H1 (cell line): Measurements from ENCODE around the gene DENND4A. TPM values are rescaled to one million over a fixed set of nuclear protein-coding genes. Genes with fewer than 3 reads are reported as not detected.

Experiments used
- CTCF ChIA-PET: fragments of 300-600 bp; sonication (Branson Sonifier 250); formaldehyde crosslinking; loops from one replicate; lab custom pipeline; 2021; ENCODE audit not compliant: partially characterized antibody; lab: Charles Lee
- POLR2A ChIA-PET: fragments of 300-600 bp; sonication (Branson Sonifier 250); formaldehyde crosslinking; loops from one replicate; lab custom pipeline; 2021; ENCODE audit warnings: inconsistent platforms; ENCODE audit not compliant: partially characterized antibody; lab: Charles Lee
- DNase-seq, 2 experiments: peaks; one replicate each; pipeline versions ENCODE4 v3.0.0 to v3.0.0-alpha.2; 2010 to 2022; ENCODE audit warnings: low spot score in 2 of 2, low read depth in 1 of 2, mixed read lengths in 1 of 2
- FAIRE-seq: peaks from 2 replicates; lab custom pipeline; 2011; peaks lifted over from hg19 to GRCh38; lab: Jason Lieb, UNC
- H2AFZ ChIP-seq: 2 replicates; pipeline ENCODE4 v1.8.1; 2012; ENCODE audit warnings: low read length, inconsistent platforms
- H2AK5ac ChIP-seq: 2 replicates; pipeline ENCODE4 v1.6.1; 2013; ENCODE audit warnings: low read depth, low read length
- H2BK120ac ChIP-seq: replicated peaks from 2 replicates; pipeline ENCODE3; 2013; ENCODE audit warnings: low read depth, low read length, inconsistent platforms
- H2BK12ac ChIP-seq: 2 replicates; pipeline ENCODE4 v1.6.1; 2013; ENCODE audit warnings: low read depth, low read length
- H2BK15ac ChIP-seq: 2 replicates; pipeline ENCODE4 v1.6.1; 2013; ENCODE audit warnings: low read length
- H2BK20ac ChIP-seq: 2 replicates; pipeline ENCODE4 v1.6.1; 2013; ENCODE audit warnings: low read length
- H2BK5ac ChIP-seq: 2 replicates; pipeline ENCODE4 v1.6.1; 2013; ENCODE audit warnings: low read depth, low read length
- H3K14ac ChIP-seq: 2 replicates; pipeline ENCODE4 v1.6.1; 2013; ENCODE audit warnings: inconsistent platforms; ENCODE audit not compliant: insufficient read length
- H3K18ac ChIP-seq: 2 replicates; pipeline ENCODE4 v1.6.1; 2013; ENCODE audit warnings: low read length; ENCODE audit errors: extremely low read depth
- H3K23ac ChIP-seq: 2 replicates; pipeline ENCODE4 v1.6.1; 2013; ENCODE audit warnings: inconsistent platforms; ENCODE audit not compliant: insufficient read length
- H3K23me2 ChIP-seq: 2 replicates; pipeline ENCODE4 v1.6.1; 2013; ENCODE audit warnings: low read depth, low read length
- H3K27ac ChIP-seq: 2 replicates; pipeline ENCODE4 v1.6.1; 2011; ENCODE audit warnings: low read depth, low read length, inconsistent platforms
- H3K27me3 ChIP-seq, 4 experiments: replicated peaks in 1 of 4; 1 replicate in 1 of 4; 2 replicates in 3 of 4; pipeline versions ENCODE4 v1.6.1 to v1.8.1; 2011 to 2013; ENCODE audit warnings: low read length in 3 of 4, mild to moderate bottlenecking in 3 of 4, inconsistent platforms in 2 of 4, mixed read lengths in 2 of 4, moderate library complexity in 1 of 4; ENCODE audit not compliant: control insufficient read depth in 3 of 4, insufficient read depth in 3 of 4; ENCODE audit errors: extremely low read depth in 1 of 4
- H3K36me3 ChIP-seq, 4 experiments: 2 replicates each; pipeline versions ENCODE4 v1.6.1 to v1.8.1; 2011 to 2013; ENCODE audit warnings: mild to moderate bottlenecking in 4 of 4, low read length in 3 of 4, moderate library complexity in 2 of 4, control low read depth in 1 of 4, inconsistent platforms in 1 of 4; ENCODE audit not compliant: insufficient read depth in 4 of 4, control insufficient read depth in 2 of 4
- H3K4ac ChIP-seq: replicated peaks from 2 replicates; pipeline ENCODE3; 2013; ENCODE audit warnings: low read length, low read depth, mixed read lengths, inconsistent platforms; ENCODE audit not compliant: insufficient read length
- H3K4me1 ChIP-seq, 4 experiments: replicated peaks in 1 of 4; 1 replicate in 1 of 4; 2 replicates in 3 of 4; pipeline versions ENCODE4 v1.6.1 to v1.8.1; 2011 to 2013; ENCODE audit warnings: low read length in 3 of 4, inconsistent platforms in 2 of 4, mixed read lengths in 1 of 4; ENCODE audit not compliant: insufficient read depth in 4 of 4, control insufficient read depth in 3 of 4
- H3K4me2 ChIP-seq, 2 experiments: 2 replicates each; pipeline versions ENCODE4 v1.6.1 to v1.8.1; 2011 to 2013; ENCODE audit warnings: low read depth in 2 of 2, low read length in 2 of 2, control low read depth in 1 of 2, inconsistent platforms in 1 of 2, mild to moderate bottlenecking in 1 of 2; ENCODE audit not compliant: insufficient read depth in 1 of 2
- H3K4me3 ChIP-seq, 4 experiments: fragments of 200-600, 300-600 bp in 1 of 4; sonication (generic), shearing (Covaris generic), sonication (Bioruptor Twin) in 1 of 4; 2 replicates each; pipeline versions ENCODE4 v1.5.1 to v1.8.1; 2011 to 2016; ENCODE audit warnings: low read length in 4 of 4, low read depth in 3 of 4, control low read depth in 2 of 4, inconsistent platforms in 2 of 4, mild to moderate bottlenecking in 2 of 4, mixed read lengths in 1 of 4, moderate library complexity in 1 of 4; ENCODE audit not compliant: insufficient read depth in 2 of 4; ENCODE audit errors: extremely low read depth in 1 of 4
- H3K56ac ChIP-seq: replicated peaks from 2 replicates; pipeline ENCODE3; 2013; ENCODE audit warnings: low read depth, mild to moderate bottlenecking, mixed read lengths, low read length, inconsistent platforms; ENCODE audit not compliant: insufficient read length
- H3K79me1 ChIP-seq: 2 replicates; pipeline ENCODE4 v1.6.1; 2013; ENCODE audit warnings: low read depth, low read length, control low read depth
- H3K79me2 ChIP-seq, 2 experiments: 2 replicates each; pipeline versions ENCODE4 v1.6.1 to v1.8.1; 2012 to 2013; ENCODE audit warnings: low read length in 2 of 2, mild to moderate bottlenecking in 2 of 2, inconsistent platforms in 1 of 2; ENCODE audit not compliant: insufficient read depth in 2 of 2, control insufficient read depth in 1 of 2
- H3K9ac ChIP-seq, 4 experiments: replicated peaks in 1 of 4; 1 replicate in 1 of 4; 2 replicates in 3 of 4; pipeline versions ENCODE4 v1.6.1 to v1.8.1; 2011 to 2013; ENCODE audit warnings: low read depth in 3 of 4, low read length in 3 of 4, control low read depth in 2 of 4, mild to moderate bottlenecking in 2 of 4, moderate library complexity in 2 of 4, inconsistent platforms in 1 of 4; ENCODE audit errors: extremely low read depth in 1 of 4
- H3K9me3 ChIP-seq, 2 experiments: 2 replicates each; pipeline versions ENCODE4 v1.6.1 to v1.8.1; 2012 to 2013; ENCODE audit warnings: mild to moderate bottlenecking in 2 of 2, moderate library complexity in 2 of 2, control low read depth in 1 of 2, inconsistent platforms in 1 of 2, low read depth in 1 of 2, low read length in 1 of 2, mixed read lengths in 1 of 2; ENCODE audit not compliant: insufficient read depth in 2 of 2
- H4K20me1 ChIP-seq, 2 experiments: replicated peaks in 1 of 2; 2 replicates each; pipeline versions ENCODE3 to v1.8.1; 2011 to 2013; ENCODE audit warnings: inconsistent platforms in 2 of 2, low read length in 2 of 2, mild to moderate bottlenecking in 1 of 2; ENCODE audit not compliant: insufficient read depth in 2 of 2, control insufficient read depth in 1 of 2
- H4K5ac ChIP-seq: 2 replicates; pipeline ENCODE4 v1.6.1; 2013; ENCODE audit warnings: low read length, low read depth, mixed read lengths, inconsistent platforms; ENCODE audit not compliant: insufficient read length
- H4K8ac ChIP-seq: 2 replicates; pipeline ENCODE4 v1.8.0; 2013; ENCODE audit warnings: mild to moderate bottlenecking, moderate library complexity, low read length, inconsistent platforms; ENCODE audit not compliant: insufficient read depth; ENCODE audit errors: extremely low read depth
- H4K91ac ChIP-seq: replicated peaks from 2 replicates; pipeline ENCODE3; 2013; ENCODE audit warnings: low read length, mixed read lengths, inconsistent platforms; ENCODE audit not compliant: insufficient read length
- ASH2L ChIP-seq: fragments of 200-600, 300-600 bp; sonication (generic); IDR thresholded peaks from one replicate; pipeline ENCODE4 v1.7.1; 2017; ENCODE audit warnings: low read length
- HDAC2 ChIP-seq, 2 experiments: fragments of 300-600 bp in 1 of 2; sonication (generic) in 1 of 2; IDR thresholded peaks; 2 replicates each; pipeline ENCODE4 v1.6.1; 2011 to 2012; ENCODE audit warnings: low read depth in 2 of 2, low read length in 2 of 2, mild to moderate bottlenecking in 2 of 2, moderate library complexity in 2 of 2, borderline replicate concordance in 1 of 2, inconsistent platforms in 1 of 2
- POLR2A ChIP-seq, 2 experiments: IDR thresholded peaks; 1 replicate in 1 of 2; 2 replicates in 1 of 2; pipeline ENCODE4 v1.6.1; 2011; ENCODE audit warnings: low read depth in 2 of 2, low read length in 2 of 2, mild to moderate bottlenecking in 2 of 2; ENCODE audit errors: control extremely low read depth in 1 of 2
- RAD21 ChIP-seq, 2 experiments: IDR thresholded peaks in 1 of 2; conservative IDR thresholded peaks in 1 of 2; 2 replicates each; pipeline ENCODE4 v1.6.1; 2011; ENCODE audit warnings: low read depth in 2 of 2, low read length in 2 of 2, improper control_type of control experiment in 1 of 2, inconsistent platforms in 1 of 2, mild to moderate bottlenecking in 1 of 2, moderate library complexity in 1 of 2
- RXRA ChIP-seq: IDR thresholded peaks from 2 replicates; pipeline ENCODE4 v1.6.1; 2011; ENCODE audit warnings: low read depth, mild to moderate bottlenecking, low read length, moderate library complexity; ENCODE audit not compliant: insufficient read depth
- TBP ChIP-seq: IDR thresholded peaks from 2 replicates; pipeline ENCODE4 v1.6.1; 2011; ENCODE audit warnings: low read depth, low read length, improper control_type of control experiment
- TCF12 ChIP-seq: IDR thresholded peaks from 2 replicates; pipeline ENCODE4 v1.6.1; 2011; ENCODE audit warnings: low read depth, mild to moderate bottlenecking, low read length
- WGBS, 2 experiments: shearing (Covaris generic) in 1 of 2; methylation state at CpG; one replicate each; pipeline versions ENCODE4 v1.1.6 to v1.1.7; 2013 to 2015; ENCODE audit warnings: low lambda C conversion rate in 2 of 2, mixed read lengths in 2 of 2, inconsistent platforms in 1 of 2, low coverage in 1 of 2, missing lambda C conversion rate in 1 of 2; ENCODE audit not compliant: insufficient replicate concordance in 2 of 2, insufficient coverage in 1 of 2, insufficient read length in 1 of 2; ENCODE audit errors: extremely low coverage in 1 of 2, missing lambda C conversion rate in 1 of 2; 5-methylcytosine and 5-hydroxymethylcytosine counted together
- polyA plus RNA-seq, 7 experiments: library from polyadenylated mRNA; depleted of rRNA in 3 of 7; stranded (reverse) in 5 of 7; unstranded in 2 of 7; fragments of >200 nt in 5 of 7; fragments of 200-250 nt in 2 of 7; gene quantifications; 1 replicate in 5 of 7; 2 replicates in 1 of 7; 4 replicates in 1 of 7; pipeline versions ENCODE4 v1.2.1 to v1.2.3, GENCODE V29; 2011 to 2013; ENCODE audit warnings: missing spikeins in 2 of 7, mixed read lengths in 2 of 7
- total RNA-seq: library from RNA; stranded (reverse); fragmentation: NEBNext Ultra II Directional; extraction: Animal tissue kit (Norgen Biotek cat#: 25700); gene quantifications from 2 replicates; pipeline ENCODE4 v1.2.1, GENCODE V29; 2021
- TF ChIP-seq, protein P1 (sequence below): IDR thresholded peaks from 2 replicates; pipeline ENCODE4 v1.6.1; 2011; ENCODE audit warnings: low read length, improper control_type of control experiment

Gene DENND4A
- total and polyA plus RNA-seq, 2 of the 8 experiments (the other 6 are each of a cell fraction or from before 2014, with no cell fraction given), result 1.3 to 4.7 TPM

DNA sequence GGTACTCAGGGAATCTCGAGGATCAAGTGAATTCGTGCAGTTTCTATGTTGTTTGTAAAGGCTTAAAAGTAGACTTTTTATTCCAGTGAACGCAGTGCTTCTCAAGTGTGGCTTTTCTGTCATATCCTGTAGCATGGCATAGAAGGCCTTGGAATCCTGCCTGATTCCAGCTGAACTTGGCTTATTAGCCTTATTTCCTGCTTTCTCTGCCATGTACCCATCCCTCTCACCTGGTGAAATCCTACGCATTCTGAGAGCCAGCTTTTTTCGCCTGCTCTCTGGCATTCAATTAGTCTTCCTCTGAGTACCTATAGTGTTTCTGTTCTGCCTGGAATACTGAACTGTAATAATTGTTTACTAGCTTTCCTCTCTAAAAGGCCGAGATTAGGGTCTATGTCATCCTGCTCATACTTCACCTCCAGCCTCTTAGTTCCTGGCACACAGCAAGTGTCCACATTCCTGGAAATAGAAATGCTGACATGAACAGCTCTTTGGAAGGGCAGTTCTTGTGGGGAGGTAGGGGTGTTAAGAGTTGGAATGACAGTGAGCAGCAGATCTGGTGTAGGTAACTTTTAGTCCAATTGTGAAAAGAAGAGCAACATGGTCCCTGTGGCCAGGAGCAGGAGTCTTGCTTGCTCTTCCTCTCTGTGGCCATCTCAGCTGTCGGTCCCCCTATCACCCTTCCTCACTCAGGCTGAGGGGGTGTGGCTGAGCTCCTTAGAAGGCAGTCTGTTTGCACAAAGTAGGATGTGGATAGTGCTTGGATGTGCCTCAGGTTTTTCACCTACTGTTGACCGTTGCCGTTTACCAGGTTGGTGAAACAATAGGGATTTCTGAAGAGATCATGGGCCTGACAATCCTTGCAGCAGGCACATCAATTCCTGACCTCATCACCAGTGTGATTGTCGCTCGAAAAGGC, 140.0 kb downstream of the DENND4A start:
- FAIRE-seq (no peak), DNase-seq (no peak)
- H3K9me3 ChIP-seq, result no peaks in the 10 kb centered on the region
- H3K4me2 ChIP-seq, result no peak overlapping the region
- H3K18ac ChIP-seq, result no peak overlapping the region
- H3K56ac ChIP-seq, result no peak overlapping the region
- no peak overlapping the region for H2BK120ac ChIP-seq
- H2BK5ac ChIP-seq, result no peak overlapping the region
- no peak overlapping the region for H2BK15ac ChIP-seq
- H4K91ac ChIP-seq, result no peak overlapping the region
- no peak overlapping the region for H4K5ac ChIP-seq
- H3K4me1 ChIP-seq, result no peaks in the 10 kb centered on the region; a peak in 1 of 7 replicates
- no peaks in the 10 kb centered on the region for H4K20me1 ChIP-seq
- no peaks in the 10 kb centered on the region for H3K79me2 ChIP-seq
- H3K4me3 ChIP-seq, result no peak overlapping the region
- H3K36me3 ChIP-seq, result no peaks in the 10 kb centered on the region
- H3K4ac ChIP-seq, result no peak overlapping the region
- H3K27me3 ChIP-seq, result no peaks in the 10 kb centered on the region
- no peak overlapping the region for H2BK20ac ChIP-seq
- H3K27ac ChIP-seq, result no peak overlapping the region
- WGBS, 2 experiments, result 90% methylated on average over 11 of the region's 11 CpGs; no CpG with 5 or more reads in 1 of the 2 experiments
- H3K9ac ChIP-seq, result no peak overlapping the region
- POLR2A ChIA-PET, result interaction anchor here (0.9 kb wide), 1 partner anchor 11 kb away, joined by 3 read pairs; no protein-coding TSS in a partner anchor
- H3K14ac ChIP-seq, result no peak overlapping the region
- H3K79me1 ChIP-seq, result no peaks in the 10 kb centered on the region
- H3K23ac ChIP-seq, result no peak overlapping the region
- H4K8ac ChIP-seq, result no peak overlapping the region; the same call in 1 of the 2 replicates
- H3K23me2 ChIP-seq, result no peaks in the 10 kb centered on the region
- H2AFZ ChIP-seq, result no peak overlapping the region
- no peak overlapping the region; the same call in 1 of the 2 replicates for H2BK12ac ChIP-seq
- H2AK5ac ChIP-seq, result no peak overlapping the region
- CTCF ChIA-PET, result interaction anchor here (0.6 to 8.7 kb wide), 5 partner anchors 8 to 210 kb away, joined by 3 to 81 read pairs (median 4); no protein-coding TSS in a partner anchor
- TF ChIP-seq RXRA (no peak), TCF12 (no peak), RAD21 (IDR thresholded peaks at IDR 0.05 in 1 of 2, conservative IDR thresholded peaks at IDR 0.05 in 1 of 2; ENCODE audit: low read depth in 2 of 2, low read length in 2 of 2) (no peak), HDAC2 (IDR thresholded peaks at IDR 0.05; ENCODE audit: borderline replicate concordance in 1 of 2, low read depth in 2 of 2, low read length in 2 of 2) (no peak), ASH2L (no peak), POLR2A (IDR thresholded peaks at IDR 0.05; ENCODE audit: control extremely low read depth in 1 of 2, low read depth in 2 of 2, low read length in 2 of 2) (no peak), TBP (no peak)
- TF ChIP-seq, protein P1, sequence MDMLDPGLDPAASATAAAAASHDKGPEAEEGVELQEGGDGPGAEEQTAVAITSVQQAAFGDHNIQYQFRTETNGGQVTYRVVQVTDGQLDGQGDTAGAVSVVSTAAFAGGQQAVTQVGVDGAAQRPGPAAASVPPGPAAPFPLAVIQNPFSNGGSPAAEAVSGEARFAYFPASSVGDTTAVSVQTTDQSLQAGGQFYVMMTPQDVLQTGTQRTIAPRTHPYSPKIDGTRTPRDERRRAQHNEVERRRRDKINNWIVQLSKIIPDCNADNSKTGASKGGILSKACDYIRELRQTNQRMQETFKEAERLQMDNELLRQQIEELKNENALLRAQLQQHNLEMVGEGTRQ, result no peak
